IPS-18a (cell line): ENCODE data around the gene ZNF428.

Experiments used
- H3K27ac ChIP-seq: one replicate; pipeline ENCODE4 v1.5.1; 2013; ENCODE audit warnings: low read length
- H3K27me3 ChIP-seq: one replicate; pipeline ENCODE4 v1.6.1; 2013; ENCODE audit warnings: mild to moderate bottlenecking, low read length; ENCODE audit not compliant: control insufficient read depth, insufficient read depth
- H3K36me3 ChIP-seq: one replicate; pipeline ENCODE4 v1.6.1; 2013; ENCODE audit warnings: low read depth, low read length; ENCODE audit not compliant: control insufficient read depth
- H3K4me1 ChIP-seq: one replicate; pipeline ENCODE4 v1.6.1; 2013; ENCODE audit warnings: low read depth, low read length; ENCODE audit not compliant: control insufficient read depth
- H3K4me3 ChIP-seq: one replicate; pipeline ENCODE4 v1.5.1; 2013; ENCODE audit warnings: low read length
- H3K9ac ChIP-seq: one replicate; pipeline ENCODE4 v1.6.1; 2013; ENCODE audit warnings: mild to moderate bottlenecking, low read length, moderate library complexity
- H3K9me3 ChIP-seq: one replicate; pipeline ENCODE4 v1.6.1; 2013; ENCODE audit warnings: low read depth, low read length; ENCODE audit not compliant: control insufficient read depth

ZNF428 gene, protein sequence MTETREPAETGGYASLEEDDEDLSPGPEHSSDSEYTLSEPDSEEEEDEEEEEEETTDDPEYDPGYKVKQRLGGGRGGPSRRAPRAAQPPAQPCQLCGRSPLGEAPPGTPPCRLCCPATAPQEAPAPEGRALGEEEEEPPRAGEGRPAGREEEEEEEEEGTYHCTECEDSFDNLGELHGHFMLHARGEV

DNA sequence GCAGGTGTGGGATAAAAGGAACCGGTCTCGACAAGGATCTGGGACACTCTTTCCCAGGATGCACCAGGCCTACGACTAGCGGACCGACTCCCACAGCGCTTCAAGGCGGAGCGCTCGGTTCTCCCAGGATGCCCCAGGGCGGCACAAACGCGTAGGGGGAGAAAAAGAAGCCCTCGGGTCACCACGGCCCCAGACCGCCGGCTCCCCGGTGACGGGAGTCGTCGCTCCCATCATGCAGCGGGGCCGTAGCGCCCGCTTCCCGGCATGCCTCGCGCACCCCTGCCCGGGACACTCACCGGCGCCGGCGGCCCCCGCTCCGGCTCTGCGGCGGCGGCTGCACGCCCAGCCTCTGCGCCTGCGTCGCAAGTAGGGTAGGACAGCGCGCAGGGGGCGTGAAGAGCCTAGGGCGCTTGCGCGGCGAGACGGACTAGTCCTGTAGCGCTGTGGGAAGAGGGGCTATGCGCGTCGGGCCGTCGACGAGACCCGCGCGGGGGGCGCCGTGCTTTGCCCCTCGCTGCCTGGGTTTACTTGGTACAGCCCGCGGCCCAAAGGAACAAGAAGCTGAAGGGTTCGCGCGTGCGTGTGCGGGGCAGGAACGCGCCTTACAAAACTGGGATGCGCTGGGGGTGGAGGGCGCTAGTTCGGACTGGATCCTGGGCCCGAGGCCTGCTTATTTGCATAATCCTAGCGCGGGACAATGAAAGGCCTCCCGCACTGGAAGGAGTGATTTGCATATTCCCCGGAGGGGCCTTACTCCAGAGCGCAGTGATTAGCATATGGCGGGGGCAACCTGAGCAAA is at the start of gene ZNF428:
TSS of gene ZNF428 (minus strand) at position 368 of the 799 bp plus-strand sequence. CDS start 5,325 bp downstream, outside the sequence.
- Histone ChIP-seq H3K9ac (peak within 1 kb of the TSS; percentile 88), H3K36me3 (no peaks in the 10 kb centered on the region), H3K9me3 (no peaks in the 10 kb centered on the region), H3K27me3 (no peaks in the 10 kb centered on the region), H3K4me1 (peaks cover 6% of the 10 kb centered on the region), H3K27ac (peak within 1 kb of the TSS; percentile 94), H3K4me3 (peak within 1 kb of the TSS; percentile 86)

DNA sequence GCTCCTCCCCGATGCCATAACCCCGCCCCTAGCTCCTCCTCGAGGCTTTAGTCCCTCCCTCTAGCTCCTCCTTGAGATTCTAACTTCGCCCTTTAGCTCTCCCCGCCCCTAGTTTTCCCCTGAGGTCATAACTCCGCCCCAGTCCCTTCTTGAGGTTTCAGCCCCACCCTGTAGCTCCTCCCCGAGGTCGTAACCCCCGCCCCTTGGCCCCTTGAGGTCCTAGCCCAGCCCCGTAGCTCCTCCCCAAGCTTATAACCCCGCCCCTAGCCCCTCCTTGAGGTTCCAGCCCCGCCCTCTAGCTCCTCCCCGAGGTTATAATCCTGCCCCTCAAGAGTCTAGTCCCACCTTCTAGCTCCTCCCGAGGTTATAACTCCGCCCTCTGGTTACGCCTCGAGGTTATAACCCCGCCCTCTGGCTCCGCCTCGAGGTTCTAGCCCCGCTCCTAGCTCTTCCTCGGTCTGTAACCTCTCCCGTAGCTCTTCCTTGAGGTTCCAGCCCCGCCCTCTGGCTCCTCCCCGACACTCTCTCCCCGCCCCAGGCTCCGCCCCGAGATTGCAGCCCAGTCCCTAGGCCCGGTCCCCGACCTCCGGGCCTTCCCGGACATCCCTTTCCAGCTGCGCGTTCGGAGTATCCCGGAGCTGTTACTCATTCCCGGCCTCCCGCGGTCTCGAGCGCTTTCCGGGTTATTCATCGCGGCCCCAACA is 49.1 kb upstream of the ZNF428 start:
- peak overlapping the region; percentile 6 for H3K9ac ChIP-seq

DNA sequence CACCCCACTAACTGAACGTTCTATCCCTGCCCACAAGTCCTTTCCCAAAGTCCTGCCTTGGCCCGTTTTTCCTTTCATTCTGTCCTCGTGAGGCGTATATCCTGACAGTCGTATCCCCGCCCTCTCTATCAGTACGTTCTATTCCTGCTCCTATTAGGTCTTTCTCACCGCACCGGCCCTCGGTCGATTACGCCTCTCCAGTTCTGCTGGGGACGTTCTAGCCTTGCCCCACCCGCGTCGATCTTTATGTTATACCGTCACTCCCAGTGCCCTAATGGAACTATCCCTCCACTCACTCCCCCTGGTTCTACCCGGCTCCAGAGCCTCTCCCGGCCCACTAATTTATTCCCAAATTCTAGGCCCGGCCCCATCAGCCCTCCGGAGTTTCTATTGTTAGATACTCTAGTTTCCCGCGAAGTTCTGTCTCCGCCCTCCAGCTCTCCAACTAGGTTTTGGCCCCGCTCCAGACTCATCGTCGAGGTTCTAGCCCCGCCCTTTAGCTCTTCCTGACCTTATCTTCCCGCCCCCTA is 48.5 kb upstream of the ZNF428 start:
- peak overlapping the region; percentile 80 for H3K9ac ChIP-seq
- peaks cover 23% of the 10 kb centered on the region for H3K4me1 ChIP-seq
- H3K27me3 ChIP-seq: peaks cover 21% of the 10 kb centered on the region
- H3K9me3 ChIP-seq: no peaks in the 10 kb centered on the region
- H3K4me3 ChIP-seq: peak overlapping the region; percentile 63
- peak overlapping the region; percentile 51 for H3K27ac ChIP-seq
- no peaks in the 10 kb centered on the region for H3K36me3 ChIP-seq

More for the DNA sequence above, 49.1 kb upstream of the ZNF428 start:
- Histone ChIP-seq H3K27me3 (peaks cover 21% of the 10 kb centered on the region), H3K9me3 (no peaks in the 10 kb centered on the region), H3K36me3 (no peaks in the 10 kb centered on the region), H3K4me3 (peak overlapping the region; percentile 54), H3K27ac (no peak overlapping the region), H3K4me1 (peaks cover 23% of the 10 kb centered on the region)

DNA sequence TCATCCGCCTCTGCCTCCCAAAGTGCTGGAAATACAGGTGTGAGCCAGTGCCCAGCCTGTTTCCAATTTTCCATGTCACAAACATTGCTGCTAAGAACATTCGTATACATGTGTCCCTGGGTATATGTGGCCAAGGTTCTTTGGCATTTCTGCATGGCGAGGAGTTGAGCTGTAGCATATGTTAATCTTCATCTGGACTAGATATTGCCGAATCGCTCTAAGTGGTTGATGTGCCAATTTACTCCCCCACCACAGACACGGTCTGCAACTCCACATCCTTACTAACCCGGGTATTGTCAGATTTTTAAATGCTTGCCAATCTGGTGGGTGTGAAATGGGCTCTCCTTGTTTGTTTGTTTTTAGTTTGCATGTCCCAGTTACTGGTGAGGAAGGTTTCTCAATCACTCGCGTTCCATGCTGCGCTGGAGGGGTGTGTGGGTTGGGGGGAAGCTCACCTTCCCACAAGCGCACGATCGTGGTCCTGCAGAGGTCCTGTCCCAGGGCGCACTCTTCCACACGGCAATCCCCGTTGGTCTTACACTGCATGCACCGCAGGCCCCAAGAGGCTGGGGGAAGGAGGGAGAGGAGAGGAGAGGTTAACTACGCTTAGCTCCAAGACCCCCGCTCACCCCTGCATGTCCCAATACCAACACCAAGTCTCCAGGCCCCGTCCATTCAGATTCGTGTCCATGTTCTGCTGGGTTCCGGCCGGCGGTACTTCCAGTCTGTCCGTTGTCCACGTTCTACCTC is 47.9 kb upstream of the ZNF428 start:
- peak overlapping the region; percentile 51 for H3K27ac ChIP-seq
- peaks cover 21% of the 10 kb centered on the region for H3K4me1 ChIP-seq
- H3K36me3 ChIP-seq: no peaks in the 10 kb centered on the region
- peaks cover 21% of the 10 kb centered on the region for H3K27me3 ChIP-seq
- peak overlapping the region; percentile 63 for H3K4me3 ChIP-seq
- H3K9ac ChIP-seq: peak overlapping the region; percentile 80
- no peaks in the 10 kb centered on the region for H3K9me3 ChIP-seq

DNA sequence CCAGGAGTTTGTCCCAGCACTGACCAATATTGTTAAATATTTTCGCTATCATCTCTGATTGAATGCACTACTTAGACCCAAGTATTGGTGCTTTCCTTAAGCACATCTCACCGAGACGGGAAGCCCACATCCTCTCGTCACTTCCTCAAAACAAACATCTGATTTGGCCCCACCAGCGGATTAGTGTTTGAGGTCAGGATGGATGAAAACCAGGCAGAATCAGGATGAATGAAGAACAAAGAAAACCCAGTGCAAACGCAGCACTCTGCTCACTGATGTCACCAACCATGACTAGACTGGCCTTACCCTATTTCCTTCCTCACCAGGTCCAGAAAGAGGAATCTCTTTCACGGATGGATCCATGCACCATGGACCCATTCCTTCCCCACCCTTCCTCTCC is 44.6 kb upstream of the ZNF428 start:
- H3K4me1 ChIP-seq: peaks cover 6% of the 10 kb centered on the region
- no peaks in the 10 kb centered on the region for H3K9me3 ChIP-seq
- no peaks in the 10 kb centered on the region for H3K27me3 ChIP-seq
- H3K27ac ChIP-seq: no peak overlapping the region
- H3K4me3 ChIP-seq: no peak overlapping the region
- H3K36me3 ChIP-seq: peaks cover 7% of the 10 kb centered on the region
- H3K9ac ChIP-seq: no peak overlapping the region

DNA sequence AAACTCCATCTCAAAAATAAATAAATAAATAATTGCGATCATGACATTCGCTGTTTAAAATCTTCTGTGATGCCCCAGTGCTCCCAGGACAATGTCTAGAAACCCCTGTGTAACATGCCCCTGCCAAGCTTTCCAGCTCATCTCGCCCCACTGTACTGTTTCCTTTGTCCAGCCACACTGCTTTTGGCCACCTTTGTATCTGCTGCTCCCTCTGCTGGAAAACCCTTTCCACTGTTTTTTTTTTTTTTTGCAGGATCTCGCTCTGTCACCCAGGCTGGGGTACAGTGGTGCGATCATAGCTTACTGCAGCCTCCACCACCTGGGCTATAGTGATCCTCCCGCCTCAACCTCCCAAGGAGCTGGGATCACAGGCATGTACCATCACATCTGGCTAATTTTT is 43.1 kb upstream of the ZNF428 start:
- Histone ChIP-seq H3K4me1 (peaks cover 3% of the 10 kb centered on the region), H3K36me3 (peaks cover 12% of the 10 kb centered on the region), H3K27ac (no peak overlapping the region), H3K4me3 (no peak overlapping the region), H3K9me3 (no peaks in the 10 kb centered on the region), H3K27me3 (no peaks in the 10 kb centered on the region), H3K9ac (no peak overlapping the region)

DNA sequence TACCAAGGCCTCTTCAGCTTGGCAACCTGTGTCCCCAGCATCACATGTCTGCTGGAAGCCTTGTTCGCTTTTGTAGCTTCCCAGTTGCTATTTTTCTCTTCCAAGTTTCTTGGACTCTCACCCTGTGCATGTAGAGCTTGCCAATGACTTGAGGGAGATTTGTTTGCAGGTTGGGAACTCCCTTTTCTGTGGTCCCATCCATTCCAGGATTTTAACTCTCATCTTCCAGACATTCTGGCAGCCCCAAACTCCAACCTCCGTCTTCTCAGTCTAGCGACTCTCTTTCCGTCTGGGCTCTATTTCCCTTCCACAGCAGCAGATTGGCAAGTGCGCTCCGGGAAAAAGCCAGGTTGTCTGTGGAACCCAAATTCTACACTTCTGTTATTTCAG is 41.5 kb upstream of the ZNF428 start:
- Histone ChIP-seq H3K36me3 (peaks cover 12% of the 10 kb centered on the region), H3K9ac (no peak overlapping the region), H3K9me3 (no peaks in the 10 kb centered on the region), H3K4me3 (no peak overlapping the region), H3K4me1 (no peaks in the 10 kb centered on the region), H3K27me3 (no peaks in the 10 kb centered on the region), H3K27ac (no peak overlapping the region)

DNA sequence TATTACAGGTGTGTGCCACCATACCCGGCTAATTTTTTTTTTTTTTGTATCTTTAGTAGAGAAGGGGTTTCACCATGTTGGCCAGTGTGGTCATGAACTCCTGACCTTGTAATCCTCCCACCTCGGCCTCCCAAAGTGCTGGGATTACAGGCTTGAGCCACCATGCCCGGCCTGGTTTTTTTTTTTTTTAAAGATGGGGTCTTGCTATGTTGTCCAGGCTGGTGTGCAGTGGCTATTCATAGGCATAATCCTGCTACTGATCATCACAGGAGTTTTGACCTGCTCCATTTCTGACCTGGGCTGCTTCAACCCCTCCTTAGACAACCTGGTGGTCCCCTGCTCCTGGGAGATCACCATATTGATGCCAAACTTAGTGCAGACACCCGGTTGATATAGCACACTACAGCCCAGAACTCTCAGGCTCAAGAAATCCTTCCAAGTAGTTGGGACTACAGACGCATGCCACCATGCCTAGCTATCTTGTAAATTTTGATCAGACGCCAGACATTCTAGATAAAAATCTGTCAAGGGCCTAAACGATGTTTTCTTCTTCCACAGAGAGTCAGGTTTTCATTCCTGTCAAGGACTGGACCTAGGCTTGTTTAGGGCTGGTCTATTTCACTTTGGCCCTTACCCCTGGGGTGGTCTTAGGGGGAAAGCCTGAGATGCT is 41.0 kb upstream of the ZNF428 start:
- peaks cover 15% of the 10 kb centered on the region for H3K36me3 ChIP-seq
- no peaks in the 10 kb centered on the region for H3K27me3 ChIP-seq
- H3K27ac ChIP-seq: no peak overlapping the region
- no peaks in the 10 kb centered on the region for H3K9me3 ChIP-seq
- no peak overlapping the region for H3K9ac ChIP-seq
- no peaks in the 10 kb centered on the region for H3K4me1 ChIP-seq
- H3K4me3 ChIP-seq: no peak overlapping the region

DNA sequence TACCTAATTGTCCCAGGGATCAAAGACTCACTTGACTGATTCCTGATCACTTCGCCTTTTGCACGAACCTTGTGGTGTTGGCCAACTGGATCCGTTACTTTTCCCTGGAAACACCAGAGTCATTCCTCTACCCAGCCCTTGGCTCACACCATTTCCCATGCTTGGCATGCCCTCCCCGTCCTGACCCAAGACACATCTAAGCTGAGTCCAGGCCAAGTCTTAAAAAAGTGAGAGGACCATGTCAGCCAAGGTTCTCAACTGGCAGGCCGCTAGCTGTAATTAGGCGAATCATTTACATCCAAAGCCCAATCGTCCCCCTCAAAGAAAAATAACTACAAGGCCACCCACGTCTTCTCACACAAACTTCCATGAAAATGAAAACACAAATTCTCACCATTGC is 39.1 kb upstream of the ZNF428 start:
- H3K4me3 ChIP-seq: no peak overlapping the region
- H3K36me3 ChIP-seq: peaks cover 20% of the 10 kb centered on the region

DNA sequence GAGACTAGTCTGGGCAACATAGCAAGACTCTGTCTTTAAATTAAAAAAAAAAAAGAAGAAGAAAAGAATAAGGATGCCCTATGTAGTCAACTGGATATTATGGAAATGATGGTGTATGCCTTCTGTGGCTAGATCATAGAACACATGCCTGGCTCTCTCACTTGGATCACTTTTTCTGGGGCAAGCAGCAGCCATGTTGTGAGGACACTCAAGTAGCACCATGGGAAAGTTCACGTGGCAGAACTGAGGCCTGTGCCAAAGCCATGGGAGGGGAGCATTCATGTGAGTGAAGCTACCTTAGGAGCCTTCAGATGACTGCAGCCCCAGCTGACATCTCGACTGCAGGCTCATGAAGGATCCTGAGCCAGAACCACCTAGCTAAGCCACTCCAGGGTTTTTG is 38.6 kb upstream of the ZNF428 start:
- no peaks in the 10 kb centered on the region for H3K4me1 ChIP-seq
- H3K4me3 ChIP-seq: no peak overlapping the region
- H3K9me3 ChIP-seq: no peaks in the 10 kb centered on the region
- H3K27ac ChIP-seq: no peak overlapping the region
- H3K27me3 ChIP-seq: no peaks in the 10 kb centered on the region
- H3K36me3 ChIP-seq: peaks cover 20% of the 10 kb centered on the region
- no peak overlapping the region for H3K9ac ChIP-seq

More for the DNA sequence above, 39.1 kb upstream of the ZNF428 start:
- H3K9ac ChIP-seq: no peak overlapping the region
- H3K4me1 ChIP-seq: no peaks in the 10 kb centered on the region
- H3K27me3 ChIP-seq: no peaks in the 10 kb centered on the region
- H3K27ac ChIP-seq: no peak overlapping the region
- no peaks in the 10 kb centered on the region for H3K9me3 ChIP-seq
